Heart right ventricle (tissue), 16 donors: ENCODE data around the gene MYO1D. TPM values are rescaled to one million over a fixed set of nuclear protein-coding genes. Genes with fewer than 3 reads are reported as not detected.
"Not testable (repeated sequence)": the region's sequence is repeated elsewhere in the genome, so short reads cannot be mapped to it uniquely, and the experiment has no call there.

ENCODE experiments used
- ATAC-seq, 8 donors: fragments of 200-7000 bp; cut with Tn5 transposase; one replicate each; pipeline ENCODE4 v1.9.1; 2020; ENCODE audit warnings: mild to moderate bottlenecking in 8 of 8, moderate library complexity in 8 of 8, moderate number of reproducible peaks in 1 of 8
- DNase-seq, 2 donors: peaks; one replicate each; pipeline ENCODE4 v3.0.0-alpha.2; 2020
- H3K27ac ChIP-seq, 10 donors: fragments of 200-600 bp; sonication (generic) in 2 of 10; one replicate each; pipeline versions ENCODE4 v1.5.0 to v1.8.0; 2020 to 2022; ENCODE audit warnings: mild to moderate bottlenecking in 3 of 10
- H3K27me3 ChIP-seq, 7 donors: fragments of 200-600 bp; one replicate each; pipeline ENCODE4 v1.8.0; 2021 to 2022; ENCODE audit warnings: mild to moderate bottlenecking in 2 of 7
- H3K36me3 ChIP-seq, 9 donors: fragments of 200-600 bp; sonication (generic) in 1 of 9; one replicate each; pipeline versions ENCODE4 v1.5.0 to v1.8.0; 2020 to 2022; ENCODE audit warnings: mild to moderate bottlenecking in 2 of 9
- H3K4me1 ChIP-seq, 9 donors: fragments of 200-600 bp; sonication (generic) in 1 of 9; one replicate each; pipeline versions ENCODE4 v1.5.0 to v1.8.0; 2020 to 2022; ENCODE audit warnings: mild to moderate bottlenecking in 4 of 9
- H3K4me3 ChIP-seq, 10 donors: fragments of 200-600 bp; sonication (generic) in 2 of 10; one replicate each; pipeline versions ENCODE4 v1.5.0 to v1.8.0; 2020 to 2022; ENCODE audit warnings: mild to moderate bottlenecking in 7 of 10, moderate library complexity in 2 of 10
- H3K9me3 ChIP-seq, 11 donors: fragments of 200-600 bp in 10 of 11; sonication (generic) in 2 of 11; one replicate each; pipeline versions ENCODE4 v1.5.0 to v1.8.0; 2013 to 2022; ENCODE audit warnings: mild to moderate bottlenecking in 2 of 11, control low read depth in 1 of 11, moderate library complexity in 1 of 11
- CTCF ChIP-seq, 9 donors: fragments of 200-600 bp; sonication (generic) in 2 of 9; IDR thresholded peaks; one replicate each; pipeline versions ENCODE4 v1.5.0 to v1.8.0; 2021 to 2022; ENCODE audit warnings: antibody characterized with exemption in 9 of 9, mild to moderate bottlenecking in 5 of 9, moderate library complexity in 1 of 9
- WGBS, 2 donors: extraction: QIAGEN DNeasy Blood & Tissue Kit; methylation state at CpG; one replicate each; pipeline ENCODE4 v1.1.7; 2013; ENCODE audit warnings: inconsistent platforms in 1 of 2; 5-methylcytosine and 5-hydroxymethylcytosine counted together
- intact Hi-C, 10 donors: fragments of 100-400 bp; cut with DNase I; formaldehyde crosslinking; loops; one replicate each; pipeline versions ENCODE4 v1.11.1 to v1.14.2; 2022
- polyA plus RNA-seq, 2 donors: library from polyadenylated mRNA; stranded (reverse); fragments of 200-250 nt; gene quantifications; one replicate each; pipeline ENCODE4 v1.2.3, GENCODE V29; 2013
- total RNA-seq, 10 donors: library from RNA; stranded (reverse); fragmentation: NEBNext Ultra II Directional in 3 of 10; extraction: Animal tissue kit (Norgen Biotek cat#: 25700) in 3 of 10; gene quantifications; one replicate each; pipeline versions ENCODE4 v1.2.1 to v1.2.4, GENCODE V29; 2021 to 2023
- donor health status: Arrhythmogenic right ventricular cardiomyopathy.
- donor health status: ischemic (EF 13 %, LVEDD 7.1; RV severe dilation, severe dysfunction).
- donor health status: healthy with polysubstance abuse.
- donor health status: DM: no; HTN: yes; CAD: no.
- donor health status: DM: no; HTN: no; CAD: no.
- donor health status: ischemic (EF 25% LVEDD 6.9; RV normal size, moderate dysfunction).
- donor health status: ischemic (EF 25% LVEDD 5.7; RV mildly dilated, moderate dysfunction).
- donor health status: healthy.
- donor health status: DM: yes; HTN: yes; CAD: no.
- donor health status: Ischemic cardiomyopathy.
- donor health status: ischemic (EF 35%, LVEDD 5.7; RV mildly dilated, moderate dysfunction).
- donor health status: nonischemic (EF 11% LVEDD 7.7; RV severe dilation, severe dysfunction).
- donor health status: DM: yes; HTN: yes; CAD: no.
- donor health status: PGD.
- donor health status: ischemic (EF 29% LVEDD 5.4; RV normal size, mild dysfunction).
- donor health status: nonischemic (EF 23%, LVEDD 6.1; RV moderate dilation, normal function).

MYO1D gene
- total and polyA plus RNA-seq, 12 donors: 1.9 to 16.4 (median 6.7) TPM

GRCh38 chr17:32723310-32723955, 153.5 kb downstream of the MYO1D start:
- H3K36me3 ChIP-seq: peaks cover 0 to 39% (median 6%) of the 10 kb centered on the region in 9 donors
- intact Hi-C loops: no loop called here
- no peaks in the 10 kb centered on the region for H3K4me1 ChIP-seq
- TF ChIP-seq CTCF (IDR thresholded peaks at IDR 0.05): no peak
- 66 to 74% methylated on average over 5 of the region's 5 CpGs for WGBS, 2 donors
- H3K27me3 ChIP-seq: no peaks in the 10 kb centered on the region
- DNase-seq (peak in 1 of 2 donors; percentile 17), ATAC-seq (peak in 5 of 8 donors; percentile 39 to 74 (median 72))
- no peak overlapping the region for H3K27ac ChIP-seq
- peaks cover 0 to 13% (median 5%) of the 10 kb centered on the region in 11 donors for H3K9me3 ChIP-seq
- no peak overlapping the region for H3K4me3 ChIP-seq

DNA sequence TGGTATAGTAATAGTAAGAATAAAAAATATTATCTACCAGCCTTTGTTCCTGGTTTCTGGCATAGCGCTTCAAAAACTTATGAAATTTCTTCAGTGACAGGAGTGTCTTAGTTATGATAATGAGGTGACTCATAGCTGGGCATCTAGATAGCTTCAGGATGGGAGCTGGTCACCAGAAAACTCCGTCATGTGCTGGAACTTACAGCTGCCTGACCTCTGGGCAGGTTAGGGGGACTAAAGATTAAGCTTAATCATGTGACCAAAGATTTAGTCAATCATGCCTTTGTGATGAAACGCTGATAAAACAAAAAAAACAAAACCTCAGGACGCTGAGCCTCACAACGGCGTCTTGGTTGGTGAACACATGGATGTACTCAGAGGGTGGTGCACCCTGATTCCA, 154.2 kb downstream of the MYO1D start:
- TF ChIP-seq CTCF (IDR thresholded peaks at IDR 0.05): no peak
- ATAC-seq (no peak), DNase-seq (no peak)
- WGBS, 2 donors: 93 to 96% methylated on average over 6 of the region's 6 CpGs
- intact Hi-C loops: no loop called here
- Histone ChIP-seq H3K9me3 (peaks cover 0 to 13% (median 5%) of the 10 kb centered on the region in 11 donors), H3K36me3 (peaks cover 0 to 41% (median 6%) of the 10 kb centered on the region in 9 donors), H3K27ac (no peak overlapping the region), H3K4me1 (no peaks in the 10 kb centered on the region), H3K4me3 (no peak overlapping the region), H3K27me3 (no peaks in the 10 kb centered on the region)

- ATAC-seq (no peak), DNase-seq (no peak)
- 96 to 98% methylated on average over 5 of the region's 5 CpGs for WGBS, 2 donors
- peaks cover 0 to 7% (median 3%) of the 10 kb centered on the region in 11 donors for H3K9me3 ChIP-seq
- no peaks in the 10 kb centered on the region for H3K27me3 ChIP-seq
- intact Hi-C loops: no loop called here
- peaks cover 0 to 46% (median 6%) of the 10 kb centered on the region in 9 donors for H3K36me3 ChIP-seq
- H3K27ac ChIP-seq: no peak overlapping the region
- H3K4me3 ChIP-seq: no peak overlapping the region
- H3K4me1 ChIP-seq: no peaks in the 10 kb centered on the region
- no peak for TF ChIP-seq CTCF (IDR thresholded peaks at IDR 0.05)
Observed at GRCh38 chr17:32720671-32721070, 156.3 kb downstream of the MYO1D start.

DNA sequence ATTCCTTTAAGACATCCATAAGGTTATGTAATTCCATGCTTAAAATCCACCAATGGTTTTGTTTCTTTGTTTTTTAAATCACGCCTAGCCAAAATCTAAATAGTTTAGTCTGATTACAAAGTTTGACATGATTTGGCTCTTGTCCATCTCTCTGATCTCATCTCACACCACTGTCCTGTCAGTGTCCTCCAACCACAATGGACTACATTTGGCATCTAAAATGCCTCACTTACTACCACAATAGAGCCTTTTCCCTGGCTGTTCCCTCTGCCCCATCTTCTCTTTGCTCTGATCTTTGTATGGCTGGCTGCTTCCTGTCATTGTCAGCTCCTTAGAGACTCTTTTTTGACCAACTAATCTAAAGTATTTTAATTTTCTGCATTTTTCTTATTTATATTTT, 157.2 kb downstream of the MYO1D start:
- Histone ChIP-seq H3K4me3 (no peak overlapping the region), H3K27ac (no peak overlapping the region), H3K27me3 (no peaks in the 10 kb centered on the region), H3K9me3 (no peaks in the 10 kb centered on the region), H3K4me1 (no peaks in the 10 kb centered on the region), H3K36me3 (peaks cover 0 to 37% (median 6%) of the 10 kb centered on the region in 9 donors)
- 94 to 98% methylated on average over 1 of the region's 1 CpG for WGBS, 2 donors
- intact Hi-C loops: no loop called here
- ATAC-seq: no peak
- no peak for TF ChIP-seq CTCF (IDR thresholded peaks at IDR 0.05)
- no peak for DNase-seq

DNA sequence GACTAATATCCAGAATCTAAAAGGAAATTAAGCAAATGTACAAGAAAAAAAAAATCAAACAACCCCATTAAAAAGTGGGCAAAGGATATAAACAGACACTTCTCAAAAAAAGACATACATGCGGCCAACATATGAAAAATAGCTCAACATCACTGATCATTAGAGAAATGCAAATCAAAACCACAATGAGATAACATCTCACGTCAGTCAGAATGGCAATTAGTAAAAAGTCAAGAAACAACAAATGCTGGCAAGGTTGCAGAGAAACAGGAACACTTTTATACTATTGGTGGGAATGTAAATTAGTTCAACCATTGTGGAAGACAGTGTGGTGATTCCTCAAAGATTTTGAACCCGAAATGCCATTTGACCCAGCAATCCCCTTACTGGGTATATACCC, 162.0 kb downstream of the MYO1D start:
- WGBS, 2 donors: 93 to 96% methylated on average over 3 of the region's 3 CpGs
- H3K27ac ChIP-seq, H3K4me3 ChIP-seq, H3K9me3 ChIP-seq, H3K27me3 ChIP-seq, ATAC-seq, intact Hi-C loops, DNase-seq, H3K4me1 ChIP-seq: not testable (repeated sequence)
- peaks cover 0 to 30% (median 7%) of the 10 kb centered on the region in 9 donors for H3K36me3 ChIP-seq

DNA sequence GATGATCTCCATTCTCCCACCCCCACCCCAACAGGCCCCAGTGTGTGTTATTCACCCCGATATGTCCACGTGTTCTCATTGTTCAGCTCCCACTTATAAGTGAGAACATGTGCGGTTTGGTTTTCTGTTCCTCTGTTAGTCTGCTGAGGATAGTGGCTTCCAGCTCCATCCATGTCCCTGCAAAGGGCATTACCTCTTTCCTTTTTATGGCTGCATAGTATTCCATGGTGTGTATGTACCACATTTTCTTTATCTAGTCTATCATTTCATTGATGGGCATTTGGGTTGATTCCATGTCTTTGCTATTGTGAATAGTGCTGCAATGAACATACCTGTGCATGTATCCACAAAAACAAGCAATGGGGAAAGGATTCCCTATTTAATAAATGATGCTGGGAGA, 162.7 kb downstream of the MYO1D start:
- intact Hi-C loops: not testable (repeated sequence)
- 96 to 99% methylated on average over 3 of the region's 3 CpGs for WGBS, 2 donors

More for the DNA sequence above, 162.7 kb downstream of the MYO1D start:
- H3K4me1 ChIP-seq, H3K27ac ChIP-seq, DNase-seq, H3K27me3 ChIP-seq, H3K4me3 ChIP-seq, ATAC-seq, H3K9me3 ChIP-seq: not testable (repeated sequence)
- peaks cover 0 to 28% (median 7%) of the 10 kb centered on the region in 9 donors for H3K36me3 ChIP-seq
